GM12801 (cell line): ENCODE measurements around the gene SLC6A14.

Experiments
- TF ChIP-seq, protein P1 (sequence below): IDR thresholded peaks from one replicate; pipeline ENCODE4 v1.5.1; 2011; ENCODE audit warnings: control low read depth; ENCODE audit not compliant: insufficient read length; ENCODE audit errors: extremely low read depth

The SLC6A14 gene

DNA sequence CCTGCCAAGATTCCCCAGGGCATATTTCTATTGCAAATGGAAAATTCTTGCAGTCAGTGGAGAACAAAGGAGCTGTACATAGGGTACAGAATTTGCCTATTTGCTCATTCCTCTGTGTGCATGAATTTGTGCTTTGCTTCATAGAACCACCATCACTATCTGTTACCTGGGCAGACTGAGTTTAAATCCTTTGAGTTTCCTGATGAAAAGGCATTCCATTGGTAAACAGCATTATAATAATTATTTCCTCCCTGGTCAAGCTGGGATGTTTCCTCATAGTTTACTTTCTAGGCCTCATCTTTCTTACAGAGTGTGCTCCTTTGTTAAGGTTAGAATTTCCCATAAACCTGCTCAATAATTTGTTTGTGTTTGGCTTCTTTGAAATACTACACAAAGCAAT, 809 bp upstream of the SLC6A14 start:
- TF ChIP-seq, protein P1, sequence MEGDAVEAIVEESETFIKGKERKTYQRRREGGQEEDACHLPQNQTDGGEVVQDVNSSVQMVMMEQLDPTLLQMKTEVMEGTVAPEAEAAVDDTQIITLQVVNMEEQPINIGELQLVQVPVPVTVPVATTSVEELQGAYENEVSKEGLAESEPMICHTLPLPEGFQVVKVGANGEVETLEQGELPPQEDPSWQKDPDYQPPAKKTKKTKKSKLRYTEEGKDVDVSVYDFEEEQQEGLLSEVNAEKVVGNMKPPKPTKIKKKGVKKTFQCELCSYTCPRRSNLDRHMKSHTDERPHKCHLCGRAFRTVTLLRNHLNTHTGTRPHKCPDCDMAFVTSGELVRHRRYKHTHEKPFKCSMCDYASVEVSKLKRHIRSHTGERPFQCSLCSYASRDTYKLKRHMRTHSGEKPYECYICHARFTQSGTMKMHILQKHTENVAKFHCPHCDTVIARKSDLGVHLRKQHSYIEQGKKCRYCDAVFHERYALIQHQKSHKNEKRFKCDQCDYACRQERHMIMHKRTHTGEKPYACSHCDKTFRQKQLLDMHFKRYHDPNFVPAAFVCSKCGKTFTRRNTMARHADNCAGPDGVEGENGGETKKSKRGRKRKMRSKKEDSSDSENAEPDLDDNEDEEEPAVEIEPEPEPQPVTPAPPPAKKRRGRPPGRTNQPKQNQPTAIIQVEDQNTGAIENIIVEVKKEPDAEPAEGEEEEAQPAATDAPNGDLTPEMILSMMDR = no peak

DNA sequence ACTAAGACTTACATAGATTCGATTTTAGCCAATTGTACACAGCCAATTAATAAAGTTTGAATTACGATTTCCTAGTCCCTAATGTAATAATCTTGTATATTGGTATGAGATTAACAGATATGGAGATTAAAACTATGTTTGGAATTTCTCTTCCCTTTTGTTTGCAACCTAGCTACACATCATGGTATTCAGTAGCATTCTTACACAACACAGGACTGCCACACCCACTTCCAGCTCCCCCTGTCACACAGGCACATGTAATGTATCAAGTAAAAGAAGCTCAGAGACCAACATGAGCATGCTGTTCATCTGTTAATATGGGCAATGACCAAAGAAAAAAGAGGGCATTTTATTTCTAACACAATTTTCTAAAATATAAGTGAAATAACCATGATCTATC, 12.8 kb downstream of the SLC6A14 start:
- TF ChIP-seq, protein P1 = no peak

DNA sequence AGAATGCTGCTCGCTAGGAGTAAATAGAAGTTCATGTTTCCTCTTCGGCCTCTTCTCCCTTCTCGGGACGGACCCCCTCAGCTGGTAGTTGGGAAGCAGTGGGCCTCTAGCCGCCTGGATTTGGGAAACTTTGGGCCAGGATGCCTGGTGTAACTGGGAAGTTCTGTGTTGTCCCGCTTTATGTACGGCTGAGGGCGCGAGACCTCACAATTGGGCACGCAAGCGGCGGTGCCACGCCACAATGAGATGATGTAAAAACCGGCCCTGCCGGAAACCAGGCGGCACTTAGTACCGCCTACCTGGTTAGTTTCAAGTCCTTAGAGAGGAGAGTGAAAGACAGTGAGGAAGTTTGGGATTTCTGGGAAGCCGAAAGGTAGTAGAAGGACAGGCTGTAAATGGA, 26.4 kb downstream of the SLC6A14 start, which contains the start of gene CT83:
Gene CT83, minus strand, starts transcription at position 155 of the 400 bp plus-strand sequence. Its CDS starts 120 bp downstream, at position 35.
- TF ChIP-seq, protein P1 = no peak

DNA sequence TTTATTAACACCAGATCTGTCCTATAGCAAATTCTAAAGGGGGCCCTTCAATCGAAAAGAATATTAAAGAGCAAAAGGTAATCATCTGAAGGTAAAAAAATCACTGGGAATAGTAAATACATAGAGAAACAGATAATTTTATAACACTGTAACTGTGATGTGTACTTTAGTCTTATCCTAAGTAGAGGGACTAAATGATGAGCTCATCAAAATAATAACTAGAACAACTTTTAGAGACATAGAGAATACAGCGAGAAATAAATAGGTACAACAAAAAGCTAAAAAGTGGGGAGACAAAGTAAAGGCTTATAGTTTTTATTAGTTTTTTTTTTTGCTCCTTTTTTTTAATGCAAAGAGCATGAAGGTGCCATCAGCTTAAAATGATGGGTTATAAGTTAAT, 43.7 kb downstream of the SLC6A14 start:
- TF ChIP-seq, protein P1 = no peak

DNA sequence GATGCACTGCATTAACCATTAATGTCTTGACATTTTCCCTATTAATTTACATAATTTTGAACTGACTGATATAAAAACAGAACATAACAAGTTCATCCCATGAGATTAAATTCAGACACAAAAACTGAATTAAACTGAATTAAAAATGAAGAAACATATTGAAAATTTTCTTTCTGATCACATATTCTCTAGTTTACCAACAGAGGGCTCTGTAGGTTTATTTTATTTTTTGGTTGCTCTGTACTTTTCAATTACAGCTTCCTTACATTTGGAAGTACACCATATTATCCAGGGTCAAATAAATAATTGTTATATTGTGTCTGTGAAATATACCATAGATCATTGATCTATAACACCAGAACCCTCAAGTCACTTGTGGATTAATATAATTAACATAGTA, 53.7 kb downstream of the SLC6A14 start:
- TF ChIP-seq, protein P1 = no peak

DNA sequence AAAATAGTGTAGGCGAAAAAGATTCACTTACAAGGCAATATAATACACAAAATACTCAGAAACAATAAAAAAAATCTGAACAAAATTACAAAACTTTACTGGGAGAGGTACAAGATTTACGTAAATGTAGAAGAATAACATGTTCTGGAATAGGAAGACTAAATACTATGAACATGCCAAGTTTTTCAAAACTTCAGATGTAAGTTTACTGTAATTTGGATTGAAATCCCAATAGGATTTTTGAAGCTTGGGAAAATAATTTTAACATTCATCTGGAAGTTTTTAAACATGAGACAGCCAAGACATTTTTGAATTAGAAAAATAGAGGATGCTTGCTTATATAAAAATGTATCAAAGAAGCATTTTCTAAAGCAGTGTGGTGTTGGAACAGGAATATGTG, 56.9 kb downstream of the SLC6A14 start:
- TF ChIP-seq, protein P1 = no peak

DNA sequence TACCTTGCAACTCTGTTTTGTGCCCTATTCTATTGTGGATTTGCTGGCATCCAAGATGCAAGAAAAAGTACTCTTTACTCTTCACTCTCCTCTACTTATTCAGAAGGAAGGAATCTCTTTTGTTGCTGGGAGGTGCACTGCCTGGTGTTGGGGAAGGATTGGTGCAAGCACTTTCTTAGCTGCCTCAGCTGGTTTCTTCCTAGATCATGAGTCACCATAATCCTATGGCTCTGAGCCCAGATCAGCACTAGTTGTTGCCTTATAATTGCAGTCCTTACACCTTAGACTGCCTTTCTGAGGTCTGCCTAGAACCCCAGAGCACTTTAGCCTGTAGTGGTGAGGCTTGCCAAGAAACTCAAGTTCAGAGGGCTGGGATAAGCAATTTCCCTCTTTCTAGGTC, 63.4 kb downstream of the SLC6A14 start:
- TF ChIP-seq, protein P1 = no peak
